Cardiac septum (tissue), 1 donor: ENCODE results near the gene RAET1E. TPM values are rescaled to one million over a fixed set of nuclear protein-coding genes. Genes with fewer than 3 reads are reported as not detected.
"Not testable (repeated sequence)": the region's sequence is repeated elsewhere in the genome, so short reads cannot be mapped to it uniquely, and the experiment has no call there.

ENCODE experiments used
- DNase-seq: peaks from one replicate; pipeline ENCODE4 v3.0.0-alpha.2; 2020; ENCODE audit warnings: low spot score
- intact Hi-C: fragments of 100-400 bp; cut with DNase I; formaldehyde crosslinking; loops from one replicate; pipeline ENCODE4 v1.14.0; 2022
- total RNA-seq: library from RNA; stranded (reverse); fragmentation: NEBNext Ultra II Directional; extraction: Animal tissue kit (Norgen Biotek cat#: 25700); gene quantifications from one replicate; pipeline ENCODE4 v1.2.1, GENCODE V29; 2021
- donor health status: DM: no; HTN: no; CAD: no.

RAET1E gene
- total RNA-seq, 1 donor from 2014 or later: not detected

GRCh38 chr6:149933036-149933435 is 35.1 kb upstream of the RAET1E start:
- DNase-seq: no peak

GRCh38 chr6:149931501-149931900 is 33.6 kb upstream of the RAET1E start:
- intact Hi-C loops: no loop called here
- no peak for DNase-seq

More at GRCh38 chr6:149933036-149933435, 35.1 kb upstream of the RAET1E start:
- intact Hi-C loops: no loop called here

GRCh38 chr6:149929422-149929821 is 31.5 kb upstream of the RAET1E start:
- intact Hi-C loops: loop anchor here (5.0 kb wide), 1 partner anchor 212 kb away; the partner anchor contains the start of gene LATS1

GRCh38 chr6:149927025-149927424 is 29.1 kb upstream of the RAET1E start:
- DNase-seq: not testable (repeated sequence)

More at GRCh38 chr6:149929422-149929821, 31.5 kb upstream of the RAET1E start:
- DNase-seq: no peak

GRCh38 chr6:149925974-149926777 is 28.3 kb upstream of the RAET1E start:
- intact Hi-C loops: loop anchor here (2.0 to 5.0 kb wide), 3 partner anchors 61 to 209 kb away; partner anchors contain the start of genes LATS1 and LRP11
- DNase-seq: peak; percentile 92

More at GRCh38 chr6:149927025-149927424, 29.1 kb upstream of the RAET1E start:
- intact Hi-C loops: loop anchor here (5.0 kb wide), 1 partner anchor 210 kb away; the partner anchor contains the start of gene LATS1

GRCh38 chr6:149925253-149925973 is 27.5 kb upstream of the RAET1E start:
- intact Hi-C loops: loop anchor here (2.0 to 5.0 kb wide), 3 partner anchors 61 to 208 kb away; partner anchors contain the start of genes LATS1 and LRP11
- peak; percentile 76 for DNase-seq

- intact Hi-C loops: loop anchor here (2.0 to 5.0 kb wide), 3 partner anchors 60 to 208 kb away; partner anchors contain the start of genes LATS1 and LRP11
- DNase-seq: no peak
Measured at GRCh38 chr6:149924933-149925252, 27.0 kb upstream of the RAET1E start.

- peak; percentile 63 for DNase-seq
- intact Hi-C loops: loop anchor here (2.0 kb wide), 2 partner anchors 60 to 90 kb away; partner anchors contain the start of gene LRP11
Measured at GRCh38 chr6:149924206-149924932, 26.5 kb upstream of the RAET1E start.

GRCh38 chr6:149923327-149923986 is 25.5 kb upstream of the RAET1E start:
- DNase-seq: peak; percentile 33
- intact Hi-C loops: no loop called here

- DNase-seq: peak; percentile 92
- intact Hi-C loops: no loop called here
Measured at GRCh38 chr6:149922642-149923326, 24.9 kb upstream of the RAET1E start, which contains the start of gene RAET1G. Gene RAET1G, minus strand, starts transcription at chr6:149923121. Its CDS starts 111 bp downstream, at chr6:149923010.

- intact Hi-C loops: not testable (repeated sequence)
- DNase-seq: peak; percentile 20
Measured at GRCh38 chr6:149922091-149922490, 24.2 kb upstream of the RAET1E start.

GRCh38 chr6:149921361-149921760 is 23.4 kb upstream of the RAET1E start:
- intact Hi-C loops: no loop called here
- peak; percentile 36 for DNase-seq

GRCh38 chr6:149919834-149920225 is 21.9 kb upstream of the RAET1E start:
- DNase-seq: peak; percentile 59
- intact Hi-C loops: no loop called here

GRCh38 chr6:149919126-149919833 is 21.4 kb upstream of the RAET1E start:
- DNase-seq: peak; percentile 63
- intact Hi-C loops: not testable (repeated sequence)

- peak; percentile 29 for DNase-seq
- intact Hi-C loops: no loop called here
Measured at GRCh38 chr6:149918151-149918905, 20.4 kb upstream of the RAET1E start.

GRCh38 chr6:149917679-149918078 is 19.8 kb upstream of the RAET1E start:
- DNase-seq: no peak
- intact Hi-C loops: no loop called here
